SU-DHL-6 (cell line): ENCODE results near the gene ADH6.

Source experiments
- H2AFZ ChIP-seq: fragments of 200-600 bp; sonication (generic); 2 replicates; pipeline ENCODE4 v1.6.1; 2014; ENCODE audit warnings: low read depth, mild to moderate bottlenecking, moderate library complexity, mixed read lengths, antibody characterized with exemption, low read length; ENCODE audit not compliant: severe bottlenecking
- H3F3A ChIP-seq: fragments of 200-600 bp; shearing (Covaris generic); 2 replicates; pipeline ENCODE4 v1.6.0; 2016; ENCODE audit warnings: antibody characterized with exemption, mild to moderate bottlenecking; ENCODE audit not compliant: insufficient read depth
- H3K27ac ChIP-seq: fragments of 200-600 bp; sonication (generic); 2 replicates; pipeline ENCODE4 v1.5.1; 2016; ENCODE audit warnings: low read depth, mild to moderate bottlenecking, low read length, moderate library complexity, mixed read lengths
- H3K27me3 ChIP-seq: fragments of 200-600 bp; sonication (generic), shearing (Covaris generic); 2 replicates; pipeline ENCODE4 v1.6.0; 2014; ENCODE audit warnings: mild to moderate bottlenecking, low read length
- H3K36me3 ChIP-seq: fragments of 200-600 bp; sonication (generic); 2 replicates; pipeline ENCODE4 v1.6.1; 2014; ENCODE audit warnings: mild to moderate bottlenecking, low read length, mixed read lengths
- H3K4me2 ChIP-seq: fragments of 300-600, 200-600 bp; shearing (Covaris generic), sonication (generic); 2 replicates; pipeline ENCODE4 v1.6.0; 2014; ENCODE audit warnings: low read length, low read depth, mild to moderate bottlenecking; ENCODE audit not compliant: poor library complexity, severe bottlenecking
- H3K4me3 ChIP-seq: fragments of 200-600 bp; sonication (generic); 2 replicates; pipeline ENCODE4 v1.5.1; 2014; ENCODE audit warnings: antibody characterized with exemption, low read length, mild to moderate bottlenecking, mixed read lengths; ENCODE audit not compliant: insufficient read depth, poor library complexity, severe bottlenecking
- H3K79me2 ChIP-seq: fragments of 200-600 bp; sonication (generic); 2 replicates; pipeline ENCODE4 v1.6.1; 2014; ENCODE audit warnings: mild to moderate bottlenecking, low read length, moderate library complexity; ENCODE audit not compliant: insufficient read depth
- H3K9ac ChIP-seq: fragments of 200-600 bp; sonication (generic); 2 replicates; pipeline ENCODE4 v1.7.0; 2014; ENCODE audit warnings: mild to moderate bottlenecking, low read length
- H3K9me2 ChIP-seq: fragments of 200-600 bp; sonication (generic); replicated peaks from 2 replicates; pipeline ENCODE4 v1.6.1; 2014; ENCODE audit warnings: low read length; ENCODE audit not compliant: insufficient read depth
- H3K9me3 ChIP-seq: fragments of 200-600 bp; sonication (generic); 2 replicates; pipeline ENCODE4 v1.6.1; 2014; ENCODE audit warnings: low read length, mixed read lengths; ENCODE audit not compliant: insufficient read depth
- H4K20me1 ChIP-seq: fragments of 200-600 bp; sonication (generic); 2 replicates; pipeline ENCODE4 v1.6.1; 2014; ENCODE audit warnings: low read depth, mild to moderate bottlenecking, antibody characterized with exemption, low read length, moderate library complexity, mixed read lengths
- CTCF ChIP-seq: fragments of 200-600 bp; sonication (generic); IDR thresholded peaks from one replicate; pipeline ENCODE4 v1.5.1; 2017; ENCODE audit warnings: antibody characterized with exemption, mild to moderate bottlenecking, low read length, moderate library complexity; ENCODE audit not compliant: insufficient read depth, poor library complexity, severe bottlenecking
- EZH2phosphoT487 ChIP-seq: fragments of 200-600 bp; sonication (generic), shearing (Covaris generic); conservative IDR thresholded peaks from 2 replicates; pipeline ENCODE4 v1.6.1; 2018; ENCODE audit warnings: mild to moderate bottlenecking, antibody characterized with exemption, low read length, moderate library complexity, mixed read lengths

Gene ADH6

GRCh38 chr4:99179178-99179577 lies 39.9 kb downstream of the ADH6 start:
- Histone ChIP-seq H3K4me2 (no peak overlapping the region), H3K4me3 (no peak overlapping the region), H3K27ac (no peak overlapping the region), H3K79me2 (no peaks in the 10 kb centered on the region), H3K27me3 (no peaks in the 10 kb centered on the region), H3K9me3 (no peaks in the 10 kb centered on the region), H3F3A (no peaks in the 10 kb centered on the region), H3K36me3 (no peaks in the 10 kb centered on the region), H4K20me1 (no peaks in the 10 kb centered on the region), H3K9ac (no peak overlapping the region), H2AFZ (no peak overlapping the region), H3K9me2 (no peaks in the 10 kb centered on the region)
- TF ChIP-seq CTCF (no peak), EZH2phosphoT487 (no peak)

DNA sequence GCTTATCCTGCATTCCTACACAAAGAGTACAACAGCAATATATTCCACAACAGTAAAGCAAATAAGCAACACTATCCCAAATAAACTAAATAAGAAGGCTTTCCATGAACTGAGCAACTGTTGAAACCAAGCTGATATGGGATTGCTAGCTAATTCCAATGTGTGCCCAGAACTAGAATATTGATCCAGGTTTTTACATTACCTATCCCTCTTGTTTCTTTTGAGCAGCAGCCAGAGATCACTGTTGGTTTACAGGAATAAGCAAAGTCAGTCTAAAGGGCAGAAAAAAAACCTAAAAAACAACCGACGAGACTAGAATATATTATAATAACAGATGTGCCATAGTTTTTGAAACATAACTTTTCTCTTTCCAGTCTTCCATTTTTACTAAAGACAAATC lies 52.5 kb downstream of the ADH6 start:
- Histone ChIP-seq H3K27me3 (no peaks in the 10 kb centered on the region), H3K4me2 (no peak overlapping the region), H3K27ac (no peak overlapping the region), H3K4me3 (no peak overlapping the region), H4K20me1 (no peaks in the 10 kb centered on the region), H3K9me2 (no peaks in the 10 kb centered on the region), H3K9me3 (no peaks in the 10 kb centered on the region), H3K79me2 (no peaks in the 10 kb centered on the region), H3F3A (no peaks in the 10 kb centered on the region), H2AFZ (no peak overlapping the region), H3K9ac (no peak overlapping the region), H3K36me3 (no peaks in the 10 kb centered on the region)
- TF ChIP-seq EZH2phosphoT487, result no peak
- no peak for TF ChIP-seq CTCF

- Histone ChIP-seq H3K36me3 (no peaks in the 10 kb centered on the region), H4K20me1 (no peaks in the 10 kb centered on the region), H3F3A (no peaks in the 10 kb centered on the region), H3K9ac (no peak overlapping the region), H3K9me3 (no peaks in the 10 kb centered on the region), H3K9me2 (no peaks in the 10 kb centered on the region), H2AFZ (no peak overlapping the region), H3K27ac (no peak overlapping the region), H3K4me3 (no peak overlapping the region), H3K4me2 (no peak overlapping the region), H3K27me3 (no peaks in the 10 kb centered on the region), H3K79me2 (no peaks in the 10 kb centered on the region)
- TF ChIP-seq EZH2phosphoT487 (no peak), CTCF (no peak)
Observed at GRCh38 chr4:99165978-99166377, 53.1 kb downstream of the ADH6 start.
